GM12892 (cell line): Measurements from ENCODE around the gene RFXANK.

Experiments
- POLR2A ChIP-seq: IDR thresholded peaks from 2 replicates; pipeline ENCODE4 v1.6.1; 2011; ENCODE audit warnings: low read depth, low read length, control low read depth
- POLR2AphosphoS5 ChIP-seq: IDR thresholded peaks from 2 replicates; pipeline ENCODE4 v1.6.1; 2011; ENCODE audit warnings: low read depth, low read length, control low read depth
- TAF1 ChIP-seq: IDR thresholded peaks from 2 replicates; pipeline ENCODE4 v1.6.1; 2011; ENCODE audit warnings: low read depth, mild to moderate bottlenecking, control low read depth, low read length, borderline replicate concordance

GRCh38 chr19:19211499-19212420 is 19.7 kb downstream of the RFXANK start, which contains the start of gene NCAN:
- TF ChIP-seq POLR2A (no peak), POLR2AphosphoS5 (no peak), TAF1 (no peak)
